KG1 (cell line): Measurements from ENCODE around the gene CHD5.

Experiments
- DNase-seq: peaks from one replicate; lab custom pipeline; 2025; lab: John Stamatoyannopoulos, UW

The CHD5 gene

GRCh38 chr1:6133146-6133895 lies 46.8 kb downstream of the CHD5 start:
- no peak for DNase-seq

- no peak for DNase-seq
Measured at GRCh38 chr1:6131561-6131960, 48.6 kb downstream of the CHD5 start.

GRCh38 chr1:6130596-6130995 lies 49.5 kb downstream of the CHD5 start:
- no peak for DNase-seq

- DNase-seq: no peak
Measured at GRCh38 chr1:6130036-6130435, 50.1 kb downstream of the CHD5 start.

GRCh38 chr1:6129313-6129712 lies 50.8 kb downstream of the CHD5 start:
- no peak for DNase-seq

GRCh38 chr1:6128276-6129081 lies 51.6 kb downstream of the CHD5 start:
- DNase-seq: no peak

- no peak for DNase-seq
Measured at GRCh38 chr1:6127587-6128163, 52.4 kb downstream of the CHD5 start.

- no peak for DNase-seq
Measured at GRCh38 chr1:6126521-6127067, 53.5 kb downstream of the CHD5 start.

- DNase-seq: no peak
Measured at GRCh38 chr1:6126028-6126427, 54.1 kb downstream of the CHD5 start.

GRCh38 chr1:6125366-6125765 lies 54.8 kb downstream of the CHD5 start:
- no peak for DNase-seq

GRCh38 chr1:6124746-6125365 lies 55.3 kb downstream of the CHD5 start:
- no peak for DNase-seq

GRCh38 chr1:6124341-6124740 lies 55.8 kb downstream of the CHD5 start:
- no peak for DNase-seq

- no peak for DNase-seq
Measured at GRCh38 chr1:6123816-6124215, 56.3 kb downstream of the CHD5 start.

GRCh38 chr1:6123083-6123482 lies 57.0 kb downstream of the CHD5 start:
- DNase-seq: no peak

- DNase-seq: no peak
Measured at GRCh38 chr1:6121651-6122370, 58.3 kb downstream of the CHD5 start.

- DNase-seq: no peak
Measured at GRCh38 chr1:6121021-6121421, 59.1 kb downstream of the CHD5 start.

- DNase-seq: no peak
Measured at GRCh38 chr1:6118415-6118814, 61.7 kb downstream of the CHD5 start.

- no peak for DNase-seq
Measured at GRCh38 chr1:6117624-6118023, 62.5 kb downstream of the CHD5 start.

- no peak for DNase-seq
Measured at GRCh38 chr1:6117064-6117463, 63.1 kb downstream of the CHD5 start.

GRCh38 chr1:6116137-6116536 lies 64.0 kb downstream of the CHD5 start:
- no peak for DNase-seq

GRCh38 chr1:6113745-6114144 lies 66.4 kb downstream of the CHD5 start:
- DNase-seq: no peak

GRCh38 chr1:6113116-6113515 lies 67.0 kb downstream of the CHD5 start:
- no peak for DNase-seq
